ENCODE data around the gene PRSS1.
"Not testable (repeated sequence)": the region's sequence is repeated elsewhere in the genome, so short reads cannot be mapped to it uniquely, and the experiment has no call there.

Gene PRSS1

DNA sequence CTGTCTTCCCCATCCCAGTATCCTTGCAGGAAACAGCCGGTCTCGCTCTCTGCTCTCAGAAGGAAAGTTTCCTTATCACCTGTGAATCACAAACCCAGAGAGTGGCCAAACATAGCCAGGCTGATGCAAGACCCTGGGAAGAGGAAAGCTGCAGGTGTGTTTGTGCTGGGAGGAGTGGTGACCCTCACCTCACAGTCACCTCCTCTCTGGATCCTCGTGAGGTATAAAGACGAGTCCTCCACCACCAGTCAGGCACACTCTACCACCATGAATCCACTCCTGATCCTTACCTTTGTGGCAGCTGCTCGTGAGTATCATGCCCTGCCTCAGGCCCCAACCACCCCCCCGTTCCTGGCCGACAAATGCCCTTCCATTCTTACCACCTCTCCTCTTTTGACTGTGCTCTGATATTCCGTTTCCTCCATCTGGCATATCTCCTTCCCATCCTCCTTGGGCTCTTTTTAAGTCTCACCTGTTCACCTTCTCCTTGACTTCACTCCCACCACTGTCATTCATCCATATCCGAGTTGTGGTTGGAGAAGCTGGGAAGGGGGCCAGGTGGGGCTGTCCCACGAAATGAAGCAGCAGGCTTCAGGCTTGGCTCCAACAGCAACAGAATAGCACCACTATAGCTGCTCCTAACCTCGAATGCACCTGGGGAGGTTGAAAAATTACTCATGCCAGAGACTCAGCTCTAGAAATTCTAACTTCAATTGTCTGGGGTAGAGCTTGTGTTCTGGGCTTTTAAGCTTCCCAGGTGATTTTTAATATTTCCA lies at the start of gene PRSS1:
Gene PRSS1 (plus strand): TSS at position 255 of the 776 bp plus-strand sequence. CDS start 13 bp downstream, at position 268.
- DNase-seq, result no peak

DNA sequence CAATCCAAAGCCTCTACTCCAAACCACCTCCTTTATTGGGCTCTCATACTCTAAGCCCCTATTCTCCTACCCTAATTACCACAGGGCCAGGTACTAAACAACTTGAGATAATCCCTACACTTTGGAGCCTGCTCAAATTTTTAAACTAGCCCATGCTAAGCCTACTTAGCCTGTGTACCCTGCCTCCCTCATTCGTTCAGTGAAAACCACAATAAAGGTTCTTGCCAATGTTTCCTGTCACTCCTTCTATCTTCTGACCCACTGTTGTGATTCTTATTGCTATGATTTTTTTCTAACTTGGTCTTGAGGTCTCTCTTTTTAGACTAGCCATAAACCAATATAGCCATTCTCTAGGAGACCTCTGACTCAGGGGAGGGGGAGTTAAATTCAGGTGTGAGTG lies 48.3 kb upstream of the PRSS1 start:
- DNase-seq, result not testable (repeated sequence)

DNA sequence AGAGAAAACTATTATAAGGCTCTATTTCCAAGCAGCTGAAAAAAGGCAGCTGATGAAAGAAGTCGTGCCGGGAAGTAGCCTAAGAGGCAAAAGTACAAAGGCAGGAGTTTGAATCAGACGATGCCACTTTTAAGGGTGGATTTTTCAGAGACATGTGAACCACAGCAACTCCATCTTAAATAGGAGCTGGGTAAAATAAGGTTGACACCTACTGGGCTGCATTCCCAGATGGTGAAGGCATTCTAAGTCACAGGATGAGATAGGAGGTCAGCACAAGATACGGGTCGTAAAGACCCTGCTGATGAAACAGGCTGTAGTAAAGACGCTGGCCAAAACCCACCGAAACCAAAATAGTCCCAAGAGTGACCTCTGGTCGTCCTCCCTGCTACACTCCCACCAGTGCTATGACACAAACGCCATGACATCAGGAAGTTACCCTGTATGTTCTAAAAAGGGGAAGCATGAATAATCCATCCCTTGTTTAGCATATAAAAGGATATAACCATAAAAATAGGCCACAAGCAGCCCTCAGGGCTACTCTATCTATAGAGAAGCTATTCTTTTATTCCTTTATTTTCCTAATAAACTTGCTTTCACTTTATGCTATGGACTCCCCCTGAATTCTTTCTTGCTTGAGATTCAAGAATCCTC lies 45.5 kb upstream of the PRSS1 start:
- DNase-seq, result no peak

DNA sequence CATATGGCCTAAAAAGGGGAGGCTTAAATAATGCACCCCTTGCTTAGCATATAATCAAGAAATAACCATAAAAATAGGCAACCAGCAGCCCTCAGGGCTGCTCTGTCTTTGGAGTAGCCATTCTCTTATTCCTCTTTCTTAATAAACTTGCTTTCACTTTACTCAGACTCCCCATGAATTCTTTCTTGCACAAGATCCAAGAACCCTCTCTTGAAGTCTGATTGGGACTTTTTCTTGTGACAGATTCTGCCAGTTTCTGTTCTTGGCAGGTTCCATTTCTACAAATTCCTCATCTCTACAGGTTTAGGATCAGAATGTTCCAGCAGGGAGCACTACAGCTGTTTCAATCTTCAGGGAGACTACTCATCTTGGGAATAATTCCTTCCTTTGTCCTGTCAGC lies 40.5 kb upstream of the PRSS1 start:
- not testable (repeated sequence) for DNase-seq

DNA sequence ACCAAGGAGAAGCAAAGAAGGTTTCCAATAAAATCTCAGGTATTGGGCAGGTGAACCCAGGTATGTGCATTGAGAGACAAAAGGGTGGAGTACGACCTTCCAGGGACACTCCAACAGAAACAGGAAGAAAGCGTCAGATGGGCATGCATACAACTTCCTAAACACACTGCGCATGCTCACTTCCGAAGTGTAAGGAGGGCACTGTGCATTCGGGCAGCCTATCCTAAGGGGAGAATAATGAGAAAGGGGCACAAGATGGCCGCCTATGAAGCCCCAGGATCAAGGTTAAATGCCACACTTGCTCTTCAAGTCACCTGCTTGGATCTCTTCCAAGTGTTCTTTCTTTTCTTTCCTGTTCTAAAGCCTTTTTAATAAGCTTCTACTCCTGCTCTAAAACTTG lies 39.4 kb upstream of the PRSS1 start:
- no peak for DNase-seq

DNA sequence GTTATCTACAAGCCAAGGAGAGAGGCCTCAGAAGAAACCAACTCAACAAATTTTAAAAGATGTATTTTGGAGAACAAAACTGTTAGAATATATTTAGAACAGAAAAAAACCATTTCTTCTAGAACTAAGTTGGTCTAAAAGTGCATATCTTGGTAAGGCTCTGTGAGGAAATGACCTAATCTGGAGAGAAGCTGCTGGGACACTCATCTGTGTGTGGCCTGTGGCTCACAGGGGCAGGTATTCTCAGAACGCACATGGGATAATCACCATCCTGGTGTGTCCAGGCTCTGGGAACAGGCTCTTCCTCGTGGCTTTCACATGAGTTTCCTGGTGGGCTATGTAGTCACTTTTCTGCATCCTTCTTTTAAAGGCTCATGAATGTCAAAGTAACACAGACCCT lies 38.1 kb upstream of the PRSS1 start:
- DNase-seq, result no peak

DNA sequence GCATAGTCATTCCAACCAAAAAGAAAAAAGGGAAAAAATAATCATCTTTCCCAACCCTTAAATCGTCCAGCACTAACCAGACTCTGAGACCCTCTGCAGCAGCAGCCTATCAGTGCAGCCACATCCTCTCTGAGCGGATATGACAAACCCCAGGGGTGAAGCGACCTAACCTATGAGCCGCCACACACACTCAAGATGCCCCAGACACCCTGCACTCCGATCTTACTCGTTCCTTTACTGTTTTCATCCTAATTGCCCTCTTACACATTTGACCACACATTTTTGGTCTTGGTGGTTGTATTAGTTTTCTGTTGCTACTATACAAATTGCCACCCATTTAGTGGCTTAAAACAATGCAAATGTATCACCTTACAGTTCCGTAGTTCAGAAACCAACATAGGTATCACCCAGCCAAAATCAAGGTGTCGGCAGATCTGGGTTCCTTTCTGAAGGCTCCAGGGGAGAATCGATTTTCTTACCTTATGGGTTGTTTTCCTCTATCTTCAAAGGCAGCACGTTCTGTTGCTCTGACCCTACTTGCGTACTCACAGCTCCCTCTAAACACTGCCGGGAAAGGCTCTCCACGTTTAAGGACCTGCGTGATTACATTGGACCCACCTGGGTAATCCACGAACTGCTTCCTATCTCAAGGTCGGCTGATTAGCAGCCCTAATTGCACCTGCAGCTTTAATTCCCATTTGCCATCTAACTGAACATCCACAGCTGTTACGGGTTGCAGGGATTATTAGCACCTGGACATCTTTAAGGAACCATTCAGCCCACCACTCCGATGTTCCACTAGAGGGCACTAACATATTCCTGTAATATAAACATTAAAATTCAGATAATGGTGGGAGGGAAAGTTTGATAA lies 37.3 kb upstream of the PRSS1 start:
- DNase-seq, result no peak

DNA sequence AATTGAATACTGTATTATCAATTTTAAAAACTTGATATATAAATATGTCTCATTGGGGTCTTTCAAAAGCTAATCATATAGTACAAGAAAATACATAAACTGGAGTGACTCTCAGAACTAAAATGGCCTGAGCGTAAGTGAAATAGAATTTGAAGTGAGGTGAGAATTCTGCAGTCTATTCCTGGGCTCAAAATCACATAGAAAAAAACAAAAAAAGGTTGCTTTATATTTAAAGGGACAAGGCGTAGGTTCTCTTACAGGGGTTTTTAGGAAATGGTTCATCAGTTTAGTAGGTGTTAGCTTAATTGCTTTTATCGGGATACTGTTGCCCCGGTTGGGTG lies 36.7 kb upstream of the PRSS1 start:
- DNase-seq, result no peak

DNA sequence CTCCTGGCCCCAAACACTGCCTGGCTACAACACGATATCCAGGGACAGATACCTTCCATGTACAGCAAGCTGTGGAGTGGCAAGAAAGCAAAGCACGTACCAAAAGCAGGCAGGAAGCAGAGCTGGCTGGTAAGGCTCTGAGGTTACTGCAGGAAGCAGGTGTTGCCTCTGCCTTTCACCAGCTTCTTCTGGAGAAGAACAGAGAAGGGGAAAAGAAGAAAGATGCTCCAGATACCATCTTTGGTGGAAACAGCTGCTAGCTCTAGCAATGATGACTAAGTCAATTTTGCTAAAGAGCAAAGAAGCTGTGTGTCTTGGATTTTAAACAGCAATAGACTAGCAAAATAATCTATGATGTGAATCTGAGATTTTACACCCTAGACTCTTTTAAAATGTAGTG lies 34.9 kb upstream of the PRSS1 start:
- DNase-seq, result no peak

DNA sequence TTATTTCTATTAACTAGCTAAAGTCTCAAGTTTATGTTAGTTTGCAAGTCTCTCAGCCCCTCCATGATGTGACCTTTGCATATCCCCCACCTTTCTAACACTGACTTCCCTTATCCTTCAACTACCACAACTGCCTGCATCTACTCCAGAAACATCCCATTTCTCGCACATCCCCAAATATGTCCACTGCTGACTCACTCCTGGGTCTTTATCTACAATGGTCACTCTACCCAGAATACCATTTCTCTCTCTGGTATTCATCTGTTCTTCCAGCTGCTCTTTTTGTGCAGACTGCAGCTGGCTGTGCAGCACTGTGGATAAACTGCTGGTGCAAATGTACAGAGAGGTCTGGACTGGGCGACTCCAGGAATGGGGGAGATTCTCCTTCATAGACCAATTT lies 32.7 kb upstream of the PRSS1 start:
- DNase-seq, result no peak

DNA sequence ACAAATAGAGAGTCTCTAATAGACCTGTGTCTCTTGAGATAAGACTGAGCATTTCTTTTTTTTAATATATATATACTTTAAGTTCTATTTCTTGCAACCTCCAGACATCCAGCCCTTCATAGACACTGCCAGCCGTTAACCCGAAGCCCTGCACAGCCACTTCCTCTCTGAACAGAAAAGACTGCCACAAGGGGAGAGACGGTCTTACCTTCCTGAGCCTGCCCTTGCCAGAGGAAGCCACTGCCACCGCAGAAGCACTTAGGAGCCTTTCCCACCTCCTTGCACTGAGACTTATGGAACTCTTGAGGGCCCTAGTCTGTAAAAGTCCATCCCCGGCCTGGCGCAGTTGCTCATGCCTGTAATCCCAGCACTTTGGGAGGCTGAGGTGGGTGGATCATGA lies 31.8 kb upstream of the PRSS1 start:
- DNase-seq, result no peak

DNA sequence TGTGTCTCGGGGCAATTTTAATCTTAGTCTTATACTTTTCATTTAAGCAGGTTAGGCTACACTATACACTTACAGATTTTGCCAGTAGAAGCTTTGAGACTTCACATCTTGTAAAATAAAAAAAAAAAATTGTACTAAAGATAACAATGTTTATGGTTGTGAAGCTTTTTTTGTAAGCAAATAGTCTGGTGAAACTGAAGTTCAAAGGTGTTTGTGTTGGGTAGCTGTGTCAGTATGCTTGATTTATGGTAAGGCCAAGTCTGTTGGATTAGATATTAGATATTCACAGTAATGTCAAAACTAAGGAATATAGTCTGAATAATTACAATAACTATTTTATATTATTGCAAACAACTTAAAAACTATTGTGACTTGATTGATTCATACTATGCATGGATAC lies 31.0 kb upstream of the PRSS1 start:
- DNase-seq, result no peak

DNA sequence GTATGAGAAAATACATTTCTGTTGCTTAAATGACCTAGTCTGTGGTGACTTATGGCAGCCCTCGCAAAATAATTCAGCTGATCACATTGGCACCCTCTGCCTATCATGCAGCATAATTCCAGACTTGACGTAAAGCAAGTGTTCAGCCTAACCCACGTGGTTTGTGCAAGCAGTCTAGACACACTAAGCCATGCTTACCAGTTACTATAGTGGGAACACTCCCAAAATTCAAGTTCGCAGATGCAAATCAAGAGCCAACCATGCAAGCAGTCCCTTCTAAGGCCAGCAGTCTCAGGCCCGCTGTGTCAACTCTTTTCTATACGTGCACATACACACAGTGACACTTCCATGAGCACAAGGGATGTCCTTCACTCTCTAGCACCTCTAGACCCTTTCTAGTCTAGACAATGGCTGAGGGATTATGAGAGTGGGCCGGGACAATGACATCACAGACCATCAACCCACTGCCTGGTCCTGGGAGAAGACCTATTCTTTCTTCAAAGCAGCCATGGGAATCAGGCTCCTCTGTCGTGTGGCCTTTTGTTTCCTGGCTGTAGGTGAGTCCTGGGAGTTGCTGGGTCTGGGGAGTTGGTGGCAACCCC lies 29.0 kb upstream of the PRSS1 start:
- DNase-seq, result no peak

DNA sequence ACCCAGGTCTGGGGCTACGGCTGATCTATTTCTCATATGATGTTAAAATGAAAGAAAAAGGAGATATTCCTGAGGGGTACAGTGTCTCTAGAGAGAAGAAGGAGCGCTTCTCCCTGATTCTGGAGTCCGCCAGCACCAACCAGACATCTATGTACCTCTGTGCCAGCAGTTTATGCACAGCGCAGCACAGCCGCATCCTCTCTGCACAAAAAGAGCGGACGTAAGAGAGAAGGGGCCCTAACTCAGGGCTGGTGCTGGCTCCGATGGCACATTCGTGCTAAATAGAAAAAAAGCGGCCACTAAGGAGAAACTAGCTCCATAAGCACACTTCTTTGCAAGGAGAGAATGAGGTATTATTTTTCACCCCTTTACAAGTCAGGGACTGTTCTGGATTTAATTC lies 28.3 kb upstream of the PRSS1 start:
- DNase-seq, result no peak

DNA sequence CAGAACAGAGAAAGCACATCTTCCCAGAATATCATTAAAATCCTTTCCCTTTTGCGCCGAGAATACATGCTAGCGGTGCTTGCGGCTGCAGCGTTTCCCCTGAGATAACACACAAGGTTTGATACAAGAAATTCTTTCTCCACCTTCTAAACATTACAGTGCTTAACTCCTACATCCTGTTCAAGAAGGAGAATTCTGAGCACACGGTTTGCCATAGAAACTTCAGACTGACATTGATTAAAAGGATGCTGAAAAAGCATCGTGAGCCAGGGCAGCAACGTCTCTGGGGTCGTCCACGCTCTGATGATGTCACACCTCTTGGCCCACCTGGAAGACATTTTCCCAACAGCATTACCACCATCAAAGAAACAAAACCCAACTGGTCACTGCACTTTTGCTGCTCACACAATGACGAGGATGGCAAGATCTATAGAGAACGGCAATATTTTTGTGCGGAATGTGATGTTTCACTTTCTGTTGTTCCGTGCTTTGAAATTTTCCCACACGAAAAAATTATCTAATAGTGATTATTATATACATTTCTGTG lies 27.0 kb upstream of the PRSS1 start:
- no peak for DNase-seq

DNA sequence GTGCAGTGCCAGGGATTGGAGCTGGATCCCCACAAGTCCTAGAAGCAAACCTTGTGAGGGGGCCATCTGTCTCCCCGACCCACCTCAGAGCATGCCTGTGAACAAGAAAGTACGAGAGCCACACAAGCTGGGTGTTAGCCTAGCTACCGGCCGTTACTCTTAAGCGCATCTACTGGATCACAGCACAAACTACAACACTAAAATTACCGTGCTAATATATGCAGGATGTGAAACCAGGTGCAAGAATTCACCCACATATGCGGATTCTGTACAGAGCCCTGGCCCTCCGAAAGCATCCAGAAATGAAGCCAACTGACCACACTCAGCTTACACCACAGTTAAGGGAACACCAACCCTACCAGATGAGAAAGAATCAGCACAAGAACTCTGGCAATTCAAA lies 16.0 kb upstream of the PRSS1 start:
- no peak for DNase-seq

DNA sequence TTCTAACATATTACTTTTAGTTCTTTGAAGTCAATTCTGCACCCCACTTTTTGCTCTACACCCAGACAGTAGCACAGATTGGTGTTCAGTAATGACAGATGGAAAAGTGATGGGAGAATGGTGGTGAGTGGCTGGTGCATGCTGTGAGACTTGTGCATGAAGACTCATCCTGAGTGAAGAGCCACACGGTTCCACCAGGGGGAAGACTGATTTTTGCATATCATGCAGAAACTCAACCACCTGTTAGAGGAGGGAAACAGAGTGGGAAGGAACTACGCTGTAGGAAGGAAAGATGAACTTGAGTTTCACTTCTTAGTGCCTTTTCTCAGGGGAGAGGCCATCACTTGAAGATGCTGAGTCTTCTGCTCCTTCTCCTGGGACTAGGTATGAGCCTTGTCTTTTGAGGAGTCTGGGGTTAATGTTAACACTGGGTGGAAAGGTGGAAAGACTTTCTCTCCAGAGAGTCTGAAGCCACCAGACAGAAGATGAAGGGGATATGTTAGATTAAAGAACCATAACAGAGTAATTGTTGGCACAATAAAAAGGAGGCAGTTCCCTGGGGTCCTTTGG lies 9.3 kb upstream of the PRSS1 start:
- no peak for DNase-seq

DNA sequence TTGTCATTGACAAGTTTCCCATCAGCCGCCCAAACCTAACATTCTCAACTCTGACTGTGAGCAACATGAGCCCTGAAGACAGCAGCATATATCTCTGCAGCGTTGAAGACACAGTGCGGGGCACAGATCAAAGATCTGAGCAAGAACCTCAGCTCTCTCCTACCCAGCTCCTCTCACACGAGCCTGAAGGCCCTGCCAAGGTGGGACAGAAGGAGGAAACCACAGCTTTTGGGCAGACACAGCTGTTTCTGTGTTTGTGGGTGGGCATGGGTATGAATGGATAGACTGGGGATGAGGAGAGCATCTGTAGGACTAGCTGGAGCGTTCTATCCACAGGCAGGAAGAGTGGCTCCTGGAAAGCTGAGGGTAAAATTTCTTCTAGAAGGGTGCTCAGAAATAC lies 8.5 kb upstream of the PRSS1 start:
- DNase-seq, result no peak

DNA sequence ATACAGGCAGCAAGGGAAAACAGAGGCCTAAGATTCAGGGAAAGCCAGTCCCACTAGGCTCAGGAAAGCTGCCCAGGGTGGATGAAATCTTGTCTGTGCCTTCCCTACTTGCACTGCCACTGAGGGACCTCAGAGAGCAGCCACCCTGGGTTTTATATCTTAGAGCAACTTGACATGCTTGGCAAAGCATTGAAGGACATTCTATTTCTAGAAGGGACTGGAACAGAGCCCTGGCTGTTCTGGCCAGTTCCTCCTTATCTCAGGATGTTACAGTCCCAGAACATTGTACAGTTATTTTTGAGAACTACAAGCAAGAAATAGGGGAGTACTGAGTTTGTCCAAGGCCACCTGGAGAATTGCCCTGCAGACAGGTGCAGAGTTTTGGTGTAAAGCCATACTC lies 7.3 kb upstream of the PRSS1 start:
- DNase-seq, result not testable (repeated sequence)

DNA sequence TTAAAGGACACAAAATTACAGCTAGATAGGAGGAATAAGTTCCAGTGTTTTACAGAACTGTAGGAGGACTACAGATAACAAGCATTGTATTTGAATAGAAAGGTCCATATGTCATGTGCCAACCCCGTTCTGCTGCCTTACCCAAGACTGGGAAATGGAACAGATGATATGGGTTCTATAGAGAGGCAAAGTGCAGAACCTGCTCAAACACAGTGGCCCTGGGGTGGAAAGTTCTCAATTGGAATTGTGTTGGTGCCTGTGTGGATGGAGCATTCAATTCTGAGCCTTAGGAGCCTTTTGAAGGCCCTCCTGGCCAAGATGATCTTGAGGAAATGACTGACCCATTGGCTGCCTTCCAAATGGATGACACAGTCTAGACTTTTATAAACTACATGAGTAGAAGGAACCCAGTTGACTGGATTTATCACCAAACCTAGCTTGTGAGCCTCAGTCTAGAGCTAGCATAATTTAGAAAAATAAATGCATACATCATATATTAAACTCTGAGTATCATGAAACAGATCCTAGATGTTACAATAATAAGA lies 4.1 kb upstream of the PRSS1 start:
- no peak for DNase-seq

DNA sequence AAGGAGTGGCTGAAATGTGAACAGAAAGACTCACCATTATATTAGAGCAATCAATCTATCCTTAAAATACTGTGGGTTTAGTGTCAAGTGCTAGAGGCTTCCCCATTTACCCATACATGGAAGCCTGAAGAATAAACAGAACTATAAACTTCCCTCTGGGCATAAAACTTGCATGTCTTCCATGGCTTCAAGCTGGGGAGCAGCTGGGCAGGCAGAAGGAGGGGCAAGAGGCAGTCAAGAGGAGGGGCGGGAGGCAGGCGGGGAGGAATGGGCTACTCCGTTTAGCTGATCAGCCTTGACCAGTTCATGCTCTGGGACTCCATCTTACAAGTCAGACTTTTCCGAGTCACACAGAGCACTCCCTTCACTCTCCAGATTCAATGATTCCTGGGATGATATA lies 3.5 kb upstream of the PRSS1 start:
- DNase-seq, result no peak

DNA sequence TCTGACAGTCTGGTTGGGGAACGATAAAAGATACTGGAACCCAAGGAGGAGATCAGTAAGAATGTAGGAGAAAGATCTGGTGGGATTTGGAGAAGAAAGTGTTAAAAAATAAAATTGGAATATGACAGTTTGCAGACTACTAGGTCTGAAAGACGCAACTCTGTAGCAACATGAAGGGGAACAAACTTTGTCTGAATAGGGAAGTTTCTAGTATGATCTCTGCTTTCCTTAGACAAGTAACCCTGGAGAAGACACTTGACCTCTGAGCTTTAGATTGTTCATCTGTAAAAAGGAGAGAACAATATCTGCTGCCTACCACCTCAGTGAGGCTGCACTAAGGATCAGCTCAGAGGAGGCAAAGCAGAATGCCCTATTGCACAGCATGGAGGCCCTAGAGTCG lies 3.0 kb upstream of the PRSS1 start:
- no peak for DNase-seq

DNA sequence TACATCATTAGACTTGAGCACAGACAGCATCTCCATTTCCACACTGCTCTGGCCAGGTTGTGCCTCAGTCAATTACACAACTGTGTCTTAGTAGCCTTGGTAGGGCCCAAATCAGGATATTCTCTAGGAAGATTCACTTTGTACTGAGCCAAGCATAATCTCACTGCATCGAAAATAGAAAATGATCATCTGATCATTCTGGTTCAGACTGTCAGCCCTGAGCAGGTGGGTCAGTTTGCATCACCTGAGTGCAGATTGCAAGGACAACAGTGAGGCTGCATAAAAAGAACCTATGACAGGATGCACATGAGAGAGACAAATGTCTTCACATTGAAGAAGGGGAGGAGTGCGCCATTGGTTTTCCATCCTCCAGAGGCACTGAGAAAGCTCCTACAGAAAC lies 862 bp upstream of the PRSS1 start:
- not testable (repeated sequence) for DNase-seq

All from SIG-M5 (cell line).